Natural killer cell (primary cell): Measurements from ENCODE around the gene RAD51B. TPM values are rescaled to one million over a fixed set of nuclear protein-coding genes. Genes with fewer than 3 reads are reported as not detected.

Experiments
- ATAC-seq, 3 donors: fragments of 150-1000 bp in 2 of 3; fragments of 200-7000 bp in 1 of 3; cut with Tn5 transposase; 1 replicate in 1 of 3; 2 replicates in 2 of 3; pipeline ENCODE4 v1.10.0; 2021; ENCODE audit warnings: mild to moderate bottlenecking in 2 of 3, moderate library complexity in 2 of 3
- DNase-seq, 2 donors: peaks; one replicate each; pipeline versions ENCODE4 v3.0.0 to v3.0.0-alpha.2; 2013 to 2021; ENCODE audit warnings: mixed read lengths in 1 of 2
- H3K27ac ChIP-seq: one replicate; pipeline ENCODE4 v1.5.1; 2013; ENCODE audit warnings: mild to moderate bottlenecking, low read length
- H3K27me3 ChIP-seq: one replicate; pipeline ENCODE4 v1.6.1; 2013; ENCODE audit warnings: low read length; ENCODE audit not compliant: control insufficient read depth, insufficient read depth
- H3K36me3 ChIP-seq: one replicate; pipeline ENCODE4 v1.6.1; 2013; ENCODE audit warnings: low read length; ENCODE audit not compliant: control insufficient read depth, insufficient read depth
- H3K4me1 ChIP-seq: one replicate; pipeline ENCODE4 v1.6.1; 2013; ENCODE audit warnings: low read length; ENCODE audit not compliant: control insufficient read depth, insufficient read depth
- H3K4me3 ChIP-seq: one replicate; pipeline ENCODE4 v1.5.1; 2013; ENCODE audit warnings: low read length
- H3K9me3 ChIP-seq: one replicate; pipeline ENCODE4 v1.6.1; 2013; ENCODE audit warnings: low read length; ENCODE audit not compliant: control insufficient read depth, insufficient read depth
- H3K27ac Mint-ChIP-seq, 2 donors: one replicate each; pipeline ENCODE4 v1.8.0; 2022; ENCODE audit warnings: mild to moderate bottlenecking in 2 of 2, mixed read lengths in 2 of 2, moderate library complexity in 1 of 2
- H3K27me3 Mint-ChIP-seq, 2 donors: one replicate each; pipeline ENCODE4 v1.8.0; 2022; ENCODE audit warnings: low read depth in 2 of 2, mixed read lengths in 2 of 2
- H3K36me3 Mint-ChIP-seq: one replicate; pipeline ENCODE4 v1.8.0; 2022; ENCODE audit warnings: mixed read lengths
- H3K4me1 Mint-ChIP-seq, 2 donors: one replicate each; pipeline ENCODE4 v1.8.0; 2022; ENCODE audit warnings: mixed read lengths in 2 of 2
- H3K4me3 Mint-ChIP-seq: one replicate; pipeline ENCODE4 v1.8.0; 2022; ENCODE audit warnings: mild to moderate bottlenecking, moderate library complexity, mixed read lengths
- H3K9me3 Mint-ChIP-seq, 2 donors: one replicate each; pipeline ENCODE4 v1.8.0; 2022; ENCODE audit warnings: mixed read lengths in 2 of 2
- CTCF ChIP-seq: fragments of 200-600 bp; IDR thresholded peaks from one replicate; pipeline ENCODE4 v1.8.0; 2022; ENCODE audit warnings: antibody characterized with exemption
- WGBS: methylation state at CpG from one replicate; pipeline ENCODE4 v1.1.7; 2013; ENCODE audit warnings: missing lambda C conversion rate; ENCODE audit not compliant: insufficient coverage; 5-methylcytosine and 5-hydroxymethylcytosine counted together
- intact Hi-C: fragments of 100-400 bp; cut with micrococcal nuclease; formaldehyde crosslinking; loops from one replicate; pipeline ENCODE4 v1.14.2; 2022
- total RNA-seq, 4 donors: library from RNA; stranded (reverse); fragments of 120-200 nt in 1 of 4; gene quantifications; one replicate each; pipeline versions ENCODE4 v1.2.3 to v1.2.4, GENCODE V29; 2013 to 2022

RAD51B gene
- total RNA-seq, 3 donors from 2014 or later (not counting 1 experiment from before 2014, with no cell fraction given) = 28.1 to 37.6 (median 28.6) TPM

DNA sequence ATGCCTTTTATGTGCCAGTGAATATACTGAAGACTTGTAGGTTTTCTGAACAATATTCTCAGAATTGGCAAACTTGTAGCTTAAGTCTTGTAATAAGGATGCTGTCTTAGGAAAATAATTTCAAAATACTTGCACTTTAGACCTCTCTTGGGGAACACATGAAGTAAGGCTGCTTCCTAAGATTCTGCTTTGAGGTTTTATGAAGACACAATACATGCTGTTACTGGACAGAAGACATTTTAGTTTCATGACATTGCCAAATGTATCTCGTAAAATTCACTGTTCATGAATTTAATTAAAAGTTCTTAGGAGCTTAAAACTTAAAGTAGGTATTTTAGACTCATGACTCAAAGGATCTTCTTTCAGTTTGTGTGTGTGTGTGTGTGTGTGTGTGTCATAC is 80.7 kb downstream of the RAD51B start:
- H3K4me3 Mint-ChIP-seq = no peak overlapping the region
- Histone ChIP-seq H3K9me3 (peaks cover 6% of the 10 kb centered on the region), H3K4me3 (no peak overlapping the region), H3K27ac (no peak overlapping the region), H3K4me1 (no peaks in the 10 kb centered on the region), H3K27me3 (no peaks in the 10 kb centered on the region), H3K36me3 (no peaks in the 10 kb centered on the region)
- no peak overlapping the region for H3K27ac Mint-ChIP-seq
- H3K36me3 Mint-ChIP-seq = no peaks in the 10 kb centered on the region
- DNase-seq (no peak), ATAC-seq (no peak)
- no peak for TF ChIP-seq CTCF
- peaks cover 0 to 4% of the 10 kb centered on the region in 2 donors for H3K4me1 Mint-ChIP-seq
- no peaks in the 10 kb centered on the region for H3K27me3 Mint-ChIP-seq
- no CpG with 5 or more reads among the region's 1 CpG for WGBS
- intact Hi-C loops = no loop called here
- no peaks in the 10 kb centered on the region for H3K9me3 Mint-ChIP-seq

DNA sequence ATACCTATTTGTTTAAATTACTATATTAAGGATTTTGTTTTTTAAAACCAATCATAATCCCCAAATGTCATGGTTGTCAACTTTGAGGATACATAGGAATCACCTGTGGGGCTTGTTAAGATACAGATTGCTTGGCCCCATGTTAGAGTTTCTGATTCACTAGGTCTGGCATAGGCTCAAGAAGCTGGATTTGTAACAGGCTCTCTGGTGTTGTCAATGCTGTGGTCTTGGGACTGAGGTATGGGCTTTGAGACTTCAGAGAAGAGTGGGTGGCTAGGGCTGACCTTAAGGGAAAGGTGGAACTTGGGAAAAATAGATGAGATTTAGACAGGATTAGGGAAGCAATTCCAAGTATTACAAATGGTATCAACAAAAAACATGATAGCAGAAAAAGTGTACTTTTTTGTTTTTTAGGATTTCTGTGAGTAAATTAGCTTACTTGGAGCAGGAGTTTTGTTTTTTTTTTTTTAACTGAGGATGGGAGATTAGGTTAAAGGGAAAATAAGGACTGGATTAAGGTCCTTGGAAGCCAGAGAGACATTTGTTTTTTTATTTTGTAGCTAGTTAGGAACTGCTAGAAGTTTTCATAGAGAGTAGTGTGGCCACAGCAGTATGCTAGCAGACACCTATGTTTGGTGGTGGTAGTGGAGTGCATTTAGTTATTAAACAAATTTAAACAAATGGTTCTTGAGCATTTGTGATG is 88.6 kb downstream of the RAD51B start:
- Histone ChIP-seq H3K27ac (no peak overlapping the region), H3K4me3 (no peak overlapping the region), H3K27me3 (no peaks in the 10 kb centered on the region), H3K9me3 (no peaks in the 10 kb centered on the region), H3K36me3 (no peaks in the 10 kb centered on the region), H3K4me1 (no peaks in the 10 kb centered on the region)
- H3K27me3 Mint-ChIP-seq = peaks cover 0 to 8% of the 10 kb centered on the region in 2 donors
- no peaks in the 10 kb centered on the region for H3K4me1 Mint-ChIP-seq
- H3K9me3 Mint-ChIP-seq = no peaks in the 10 kb centered on the region
- ATAC-seq (no peak), DNase-seq (no peak)
- H3K27ac Mint-ChIP-seq = no peak overlapping the region
- intact Hi-C loops = no loop called here
- no peak overlapping the region for H3K4me3 Mint-ChIP-seq
- TF ChIP-seq CTCF = no peak
- H3K36me3 Mint-ChIP-seq = no peaks in the 10 kb centered on the region

GRCh38 chr14:67911562-67911961 is 92.0 kb downstream of the RAD51B start:
- H3K9me3 Mint-ChIP-seq = no peaks in the 10 kb centered on the region
- DNase-seq = no peak
- no peaks in the 10 kb centered on the region for H3K36me3 ChIP-seq
- no peak for ATAC-seq
- H3K4me1 Mint-ChIP-seq = no peaks in the 10 kb centered on the region
- no peak overlapping the region for H3K4me3 Mint-ChIP-seq
- H3K27ac Mint-ChIP-seq = no peak overlapping the region
- intact Hi-C loops = no loop called here
- H3K27me3 Mint-ChIP-seq = no peaks in the 10 kb centered on the region
- H3K27me3 ChIP-seq = no peaks in the 10 kb centered on the region
- no peaks in the 10 kb centered on the region for H3K36me3 Mint-ChIP-seq
- no peaks in the 10 kb centered on the region for H3K4me1 ChIP-seq
- no peak overlapping the region for H3K4me3 ChIP-seq
- no peak for TF ChIP-seq CTCF
- 54% methylated on average over 2 of the region's 2 CpGs for WGBS
- no peaks in the 10 kb centered on the region for H3K9me3 ChIP-seq
- H3K27ac ChIP-seq = no peak overlapping the region

GRCh38 chr14:67916430-67916829 is 96.9 kb downstream of the RAD51B start:
- DNase-seq = no peak
- WGBS = 87% methylated on average over 3 of the region's 4 CpGs
- no peaks in the 10 kb centered on the region for H3K9me3 Mint-ChIP-seq
- H3K36me3 Mint-ChIP-seq = no peaks in the 10 kb centered on the region
- no peaks in the 10 kb centered on the region for H3K4me1 ChIP-seq
- ATAC-seq = no peak
- intact Hi-C loops = no loop called here
- no peak overlapping the region for H3K27ac Mint-ChIP-seq
- H3K4me1 Mint-ChIP-seq = no peaks in the 10 kb centered on the region
- no peak overlapping the region for H3K4me3 ChIP-seq
- no peak for TF ChIP-seq CTCF
- H3K9me3 ChIP-seq = no peaks in the 10 kb centered on the region
- no peak overlapping the region for H3K27ac ChIP-seq
- H3K4me3 Mint-ChIP-seq = no peak overlapping the region
- no peaks in the 10 kb centered on the region for H3K36me3 ChIP-seq
- H3K27me3 Mint-ChIP-seq = no peaks in the 10 kb centered on the region
- H3K27me3 ChIP-seq = no peaks in the 10 kb centered on the region
